ENCODE results near the gene PNPLA4.

Gene PNPLA4

DNA sequence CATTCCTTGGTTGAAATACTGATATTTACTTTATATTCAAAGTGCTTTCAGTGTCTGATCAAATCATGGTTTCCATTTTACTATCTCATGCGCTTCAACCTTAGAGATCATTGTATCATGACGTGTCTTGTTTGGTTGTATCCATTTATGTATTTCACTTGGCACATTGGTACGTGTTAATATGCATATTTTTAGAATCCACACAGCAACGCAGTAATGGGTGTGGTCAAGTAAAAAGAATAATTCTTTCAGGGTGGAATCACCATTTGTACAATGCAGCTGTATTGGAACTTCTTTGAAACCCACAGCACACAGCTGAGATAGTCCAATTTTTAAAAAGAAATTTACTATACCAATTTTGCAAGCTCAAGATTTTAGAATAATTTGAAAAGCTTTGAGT, 55.2 kb downstream of the PNPLA4 start:
- no peak for DNase-seq (ENCODE audit: low read depth, low spot score)

- no peak for DNase-seq (ENCODE audit: low read depth, low spot score)
Measured at GRCh38 chrX:7852166-7852565, 75.0 kb downstream of the PNPLA4 start.

Measured in iPS DF 19.7 (cell line).